HG03066 (cell line): ENCODE data around the gene NT5C2.
"Not testable (repeated sequence)": the region's sequence is repeated elsewhere in the genome, so short reads cannot be mapped to it uniquely, and the experiment has no call there.

Source experiments
- ATAC-seq: cut with Tn5 transposase; IDR thresholded peaks from one replicate; pipeline ENCODE4 v1.9.1; 2021; ENCODE audit warnings: low read depth; ENCODE audit not compliant: unreplicated experiment

Gene NT5C2

GRCh38 chr10:103193107-103193819 lies at the start of gene NT5C2:
NT5C2 (minus strand) TSS chr10:103193272; CDS start chr10:103174958, 18,314 bp downstream.
- ATAC-seq, result peak; percentile 58

- no peak for ATAC-seq
Measured at GRCh38 chr10:103241262-103242011, 48.4 kb upstream of the NT5C2 start.

- no peak for ATAC-seq
Measured at GRCh38 chr10:103238506-103239252, 45.6 kb upstream of the NT5C2 start.

GRCh38 chr10:103235775-103236174 lies 42.7 kb upstream of the NT5C2 start:
- ATAC-seq, result no peak

GRCh38 chr10:103232772-103233488 lies 39.9 kb upstream of the NT5C2 start:
- no peak for ATAC-seq

- no peak for ATAC-seq
Measured at GRCh38 chr10:103232131-103232673, 39.1 kb upstream of the NT5C2 start.

- no peak for ATAC-seq
Measured at GRCh38 chr10:103231047-103231551, 38.0 kb upstream of the NT5C2 start.

- ATAC-seq, result no peak
Measured at GRCh38 chr10:103227416-103227815, 34.3 kb upstream of the NT5C2 start.

GRCh38 chr10:103225939-103226338 lies 32.9 kb upstream of the NT5C2 start:
- ATAC-seq, result no peak

- not testable (repeated sequence) for ATAC-seq
Measured at GRCh38 chr10:103224721-103225120, 31.6 kb upstream of the NT5C2 start.

- ATAC-seq, result no peak
Measured at GRCh38 chr10:103224133-103224532, 31.1 kb upstream of the NT5C2 start.

GRCh38 chr10:103216362-103216761 lies 23.3 kb upstream of the NT5C2 start:
- ATAC-seq, result not testable (repeated sequence)

- no peak for ATAC-seq
Measured at GRCh38 chr10:103215601-103216000, 22.5 kb upstream of the NT5C2 start.

GRCh38 chr10:103210262-103210661 lies 17.2 kb upstream of the NT5C2 start:
- ATAC-seq, result not testable (repeated sequence)

- not testable (repeated sequence) for ATAC-seq
Measured at GRCh38 chr10:103207643-103208042, 14.6 kb upstream of the NT5C2 start.

GRCh38 chr10:103207141-103207540 lies 14.1 kb upstream of the NT5C2 start:
- ATAC-seq, result no peak

GRCh38 chr10:103206715-103207114 lies 13.6 kb upstream of the NT5C2 start:
- not testable (repeated sequence) for ATAC-seq

GRCh38 chr10:103205401-103205800 lies 12.3 kb upstream of the NT5C2 start:
- ATAC-seq, result not testable (repeated sequence)

- no peak for ATAC-seq
Measured at GRCh38 chr10:103204353-103205255, 11.5 kb upstream of the NT5C2 start.
